HCT116 (cell line): ENCODE results near the gene SLC12A8.

ENCODE experiments used
- EZH2phosphoT487 ChIP-seq: fragments of 200-600 bp; IDR thresholded peaks from 2 replicates; pipeline ENCODE4 v1.6.1; 2018; ENCODE audit warnings: antibody characterized with exemption, borderline replicate concordance
- POLR2A ChIP-seq: IDR thresholded peaks from 2 replicates; pipeline ENCODE4 v1.7.0; 2011; ENCODE audit warnings: borderline replicate concordance; ENCODE audit not compliant: insufficient read depth, insufficient read length; ENCODE audit errors: extremely low read depth
- POLR2AphosphoS5 ChIP-seq: IDR thresholded peaks from 2 replicates; pipeline ENCODE4 v1.6.1; 2011; ENCODE audit warnings: mild to moderate bottlenecking, low read depth, low read length, moderate library complexity
- SP1 ChIP-seq: IDR thresholded peaks from 2 replicates; pipeline ENCODE4 v1.6.1; 2012; ENCODE audit warnings: low read depth
- TCF7L2 ChIP-seq: IDR thresholded peaks from 2 replicates; pipeline ENCODE4 v1.7.0; 2011; ENCODE audit warnings: borderline replicate concordance, inconsistent platforms; ENCODE audit not compliant: insufficient read depth, insufficient read length; ENCODE audit errors: extremely low read depth
- TF ChIP-seq, protein P1 (sequence below), 3 experiments: fragments of 200-600 bp in 1 of 3; sonication (generic) in 1 of 3; IDR thresholded peaks in 2 of 3; conservative IDR thresholded peaks in 1 of 3; 2 replicates each; pipeline ENCODE4 v1.5.1; 2012 to 2017; ENCODE audit warnings: low read depth in 2 of 3, low read length in 2 of 3, antibody characterized with exemption in 1 of 3, borderline replicate concordance in 1 of 3, control low read depth in 1 of 3, mild to moderate bottlenecking in 1 of 3, mixed read lengths in 1 of 3, mixed run types in 1 of 3, moderate library complexity in 1 of 3; ENCODE audit not compliant: insufficient read depth in 1 of 3
- TF ChIP-seq, protein P2 (sequence below): IDR thresholded peaks from 2 replicates; pipeline ENCODE4 v1.6.1; 2012

DNA sequence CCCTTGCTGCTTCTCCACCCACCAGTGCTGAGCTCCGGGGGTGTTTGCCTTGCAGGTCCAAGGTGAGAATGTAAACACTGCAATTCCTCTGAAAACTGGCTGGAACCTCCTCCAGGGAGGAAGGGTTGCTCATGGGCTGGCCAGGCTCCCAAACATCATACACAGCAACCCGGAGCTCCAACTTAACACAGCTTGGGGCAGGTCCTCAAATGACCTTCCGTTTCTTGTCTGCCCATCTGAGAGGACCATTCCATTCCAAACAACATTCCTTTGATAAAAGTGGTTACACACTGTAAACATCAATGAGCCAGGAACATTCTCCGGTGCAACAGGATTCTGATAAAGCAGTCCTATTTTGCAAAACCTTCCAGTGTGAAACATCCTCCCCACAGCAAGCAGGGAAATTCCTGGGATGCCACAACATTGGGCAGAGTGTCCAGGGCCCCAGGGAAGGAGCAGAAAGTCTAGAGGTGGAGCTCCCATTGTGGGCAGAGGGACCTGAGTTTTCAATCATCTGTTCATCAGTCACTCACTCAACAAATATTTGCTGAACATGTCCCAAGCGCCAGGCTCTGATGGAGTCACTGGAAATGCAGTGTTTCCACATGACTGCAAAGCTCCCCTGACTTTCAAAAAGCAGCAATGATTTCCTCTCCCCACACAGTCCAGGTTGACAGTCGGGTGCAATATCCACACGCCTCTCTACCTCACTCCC lies 149.5 kb downstream of the SLC12A8 start:
- TF ChIP-seq POLR2AphosphoS5 (no peak), SP1 (no peak), POLR2A (no peak), TCF7L2 (no peak), EZH2phosphoT487 (no peak)
- TF ChIP-seq, protein P1, sequence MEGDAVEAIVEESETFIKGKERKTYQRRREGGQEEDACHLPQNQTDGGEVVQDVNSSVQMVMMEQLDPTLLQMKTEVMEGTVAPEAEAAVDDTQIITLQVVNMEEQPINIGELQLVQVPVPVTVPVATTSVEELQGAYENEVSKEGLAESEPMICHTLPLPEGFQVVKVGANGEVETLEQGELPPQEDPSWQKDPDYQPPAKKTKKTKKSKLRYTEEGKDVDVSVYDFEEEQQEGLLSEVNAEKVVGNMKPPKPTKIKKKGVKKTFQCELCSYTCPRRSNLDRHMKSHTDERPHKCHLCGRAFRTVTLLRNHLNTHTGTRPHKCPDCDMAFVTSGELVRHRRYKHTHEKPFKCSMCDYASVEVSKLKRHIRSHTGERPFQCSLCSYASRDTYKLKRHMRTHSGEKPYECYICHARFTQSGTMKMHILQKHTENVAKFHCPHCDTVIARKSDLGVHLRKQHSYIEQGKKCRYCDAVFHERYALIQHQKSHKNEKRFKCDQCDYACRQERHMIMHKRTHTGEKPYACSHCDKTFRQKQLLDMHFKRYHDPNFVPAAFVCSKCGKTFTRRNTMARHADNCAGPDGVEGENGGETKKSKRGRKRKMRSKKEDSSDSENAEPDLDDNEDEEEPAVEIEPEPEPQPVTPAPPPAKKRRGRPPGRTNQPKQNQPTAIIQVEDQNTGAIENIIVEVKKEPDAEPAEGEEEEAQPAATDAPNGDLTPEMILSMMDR (IDR thresholded peaks at IDR 0.05 in 2 of 3, conservative IDR thresholded peaks at IDR 0.05 in 1 of 3; ENCODE audit: borderline replicate concordance in 1 of 3, insufficient read depth in 1 of 3, low read depth in 2 of 3, low read length in 2 of 3), result no peak
- TF ChIP-seq, protein P2, sequence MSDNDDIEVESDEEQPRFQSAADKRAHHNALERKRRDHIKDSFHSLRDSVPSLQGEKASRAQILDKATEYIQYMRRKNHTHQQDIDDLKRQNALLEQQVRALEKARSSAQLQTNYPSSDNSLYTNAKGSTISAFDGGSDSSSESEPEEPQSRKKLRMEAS, result no peak
